HG02970 (cell line): ENCODE measurements around the gene ITCH.

ENCODE experiments used
- ATAC-seq: cut with Tn5 transposase; IDR thresholded peaks from one replicate; pipeline ENCODE4 v1.9.1; 2021; ENCODE audit warnings: mild to moderate bottlenecking, moderate library complexity, moderate number of reproducible peaks; ENCODE audit not compliant: unreplicated experiment, low FRiP score

The ITCH gene

GRCh38 chr20:34543463-34544056, 180.5 kb downstream of the ITCH start:
- ATAC-seq, result no peak

DNA sequence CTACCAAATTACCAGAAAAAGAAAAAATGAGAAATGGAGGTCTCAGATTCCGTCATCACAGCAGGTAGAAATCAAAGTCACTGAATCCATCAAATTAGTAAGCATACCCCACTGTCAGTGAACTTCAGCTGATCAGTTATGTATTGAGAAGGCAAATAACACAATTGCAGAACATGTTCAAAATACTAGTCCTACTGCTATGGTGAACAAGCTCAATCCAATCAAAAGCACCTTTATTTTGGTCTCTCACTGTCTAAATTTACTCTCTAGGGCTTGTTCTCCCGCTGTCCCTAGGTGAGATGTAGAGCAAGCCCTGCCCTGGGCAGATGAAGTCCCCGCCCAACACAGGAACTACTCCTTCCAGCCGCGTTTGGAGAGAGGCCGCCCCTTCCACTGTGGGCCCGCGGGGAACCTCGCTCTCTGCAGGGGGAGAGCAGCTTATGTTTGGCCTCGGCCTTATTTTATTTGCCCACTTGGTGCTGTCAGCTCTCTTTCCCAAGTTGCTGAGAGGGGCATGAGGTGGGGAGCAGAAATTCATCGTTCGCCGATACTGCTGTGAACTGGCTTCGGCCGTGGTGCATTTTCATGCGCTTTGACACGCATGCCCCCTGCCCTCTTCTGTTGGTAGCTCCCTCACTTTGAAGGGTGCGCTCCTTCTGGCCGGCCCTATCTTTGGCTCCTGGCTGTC, 181.2 kb downstream of the ITCH start:
- no peak for ATAC-seq

DNA sequence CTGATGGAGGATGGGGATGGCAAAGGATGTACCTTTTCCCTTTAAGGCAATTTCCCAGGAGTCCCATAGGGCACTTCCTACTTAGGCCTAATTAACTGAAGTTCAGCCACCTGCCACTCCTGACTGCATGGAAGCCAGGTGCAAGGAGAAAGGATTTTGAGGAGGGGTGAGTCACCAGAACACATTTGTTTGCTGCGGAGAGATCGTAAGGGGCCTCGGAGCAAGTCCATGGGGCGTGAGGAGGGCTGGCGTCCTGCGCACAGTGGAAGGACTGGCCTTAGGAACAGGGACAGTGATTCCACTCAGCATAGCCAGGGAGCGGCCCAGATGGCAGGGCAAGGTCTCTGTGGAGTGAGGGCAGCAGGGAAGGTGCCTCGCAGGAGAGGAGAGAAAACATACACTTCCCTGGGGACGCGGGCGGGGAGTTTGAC, 183.7 kb downstream of the ITCH start:
- ATAC-seq, result no peak

GRCh38 chr20:34547844-34548613, 185.0 kb downstream of the ITCH start:
- no peak for ATAC-seq

- no peak for ATAC-seq
These were observed 186.3 kb downstream of the ITCH start for GRCh38 chr20:34549291-34549928.

GRCh38 chr20:34549929-34550305, 186.8 kb downstream of the ITCH start:
- no peak for ATAC-seq

DNA sequence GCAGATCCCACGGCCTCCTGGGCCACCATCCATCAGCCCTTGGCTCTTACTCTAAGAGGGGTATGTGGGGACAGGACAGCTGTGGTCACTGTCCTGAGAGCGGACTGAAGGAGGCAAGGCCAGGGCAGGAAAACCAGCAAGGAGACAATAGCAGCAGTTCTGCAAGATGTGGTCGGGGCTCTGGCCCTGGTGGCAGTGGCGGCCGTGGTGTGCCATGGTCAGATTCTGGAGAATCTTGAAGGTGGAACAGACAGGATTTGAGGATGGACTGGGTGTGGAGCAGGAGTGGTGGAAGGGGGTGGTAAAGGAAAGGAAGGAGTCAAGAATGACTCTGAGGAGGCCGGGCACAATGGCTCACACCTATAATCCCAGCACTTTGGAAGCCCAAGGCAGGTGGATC, 189.5 kb downstream of the ITCH start:
- no peak for ATAC-seq

DNA sequence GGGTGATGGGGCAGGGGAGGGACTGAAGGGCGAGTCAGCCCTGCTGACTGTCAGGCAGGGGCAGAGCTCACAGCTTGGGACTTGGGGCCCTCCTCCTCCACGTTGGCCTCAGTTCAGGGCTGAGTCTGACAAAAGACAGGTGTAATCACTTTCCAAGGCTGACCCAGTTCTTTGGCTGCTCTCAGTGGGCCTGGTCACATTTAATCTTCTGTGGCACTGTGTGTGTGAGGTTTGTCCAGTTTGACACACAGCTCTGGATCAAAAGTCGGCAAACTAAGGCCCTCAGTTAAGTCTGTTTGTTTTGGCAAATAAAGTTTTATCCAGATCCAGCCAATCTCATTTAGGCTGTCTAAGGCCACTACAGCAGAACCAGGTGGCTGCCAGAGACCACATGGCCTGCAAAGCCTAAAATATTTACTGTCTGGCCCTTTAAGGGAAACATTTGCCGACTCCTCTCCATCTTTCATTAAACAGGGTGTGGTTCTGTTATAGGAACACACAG, 190.3 kb downstream of the ITCH start:
- ATAC-seq, result no peak

DNA sequence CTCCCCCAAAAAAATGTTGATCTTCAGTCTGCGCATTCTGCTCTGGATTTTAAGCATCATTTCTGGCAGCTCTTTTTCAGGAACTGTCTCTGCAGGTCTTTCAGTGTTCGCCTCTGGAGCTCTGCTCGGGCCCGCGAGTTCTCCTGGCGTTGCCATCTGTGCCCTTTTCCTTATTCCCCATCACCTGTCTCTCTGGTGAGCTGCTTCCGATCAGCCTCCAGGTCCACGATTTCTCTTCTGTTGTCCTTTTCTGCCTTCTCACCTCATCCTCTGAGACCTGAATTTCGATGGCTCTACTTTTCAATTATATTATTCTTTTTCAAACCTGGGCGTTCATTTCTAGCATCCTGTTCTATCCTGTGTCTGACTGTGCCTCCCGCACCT, 194.9 kb downstream of the ITCH start:
- ATAC-seq, result no peak

GRCh38 chr20:34558320-34559218, 195.5 kb downstream of the ITCH start, which contains the start of gene MAP1LC3A:
Gene MAP1LC3A, plus strand, starts transcription at chr20:34558718. Its CDS starts 151 bp downstream, at chr20:34558869.
- ATAC-seq, result peak; percentile 66

GRCh38 chr20:34559311-34560140, 196.5 kb downstream of the ITCH start:
- no peak for ATAC-seq

DNA sequence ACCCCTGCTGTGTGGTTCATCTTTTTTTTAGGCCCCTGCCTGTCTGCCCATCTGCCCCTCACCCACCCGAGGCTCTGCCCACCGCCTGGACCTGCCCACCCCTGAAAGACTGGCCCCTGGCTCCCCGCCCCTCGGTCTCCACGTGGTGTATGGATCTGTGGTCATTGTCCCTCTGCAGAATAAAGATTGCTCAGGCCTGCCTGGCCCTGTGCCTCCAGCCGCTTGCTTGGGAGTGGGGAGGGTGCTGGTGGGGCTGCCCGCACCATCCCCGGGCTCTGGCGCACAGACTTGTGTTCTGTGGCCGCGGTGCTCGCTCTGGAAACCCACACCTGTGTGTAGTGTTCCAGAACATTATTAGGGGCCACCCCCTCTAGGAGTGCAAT, 197.1 kb downstream of the ITCH start:
- no peak for ATAC-seq

- no peak for ATAC-seq
These were observed 197.5 kb downstream of the ITCH start for GRCh38 chr20:34560614-34561013.
